Measurements from ENCODE around the gene MYO1A. TPM values are rescaled to one million over a fixed set of nuclear protein-coding genes. Genes with fewer than 3 reads are reported as not detected.

The MYO1A gene
- total and polyA plus RNA-seq, 10 of the 15 experiments (the other 5 are each of a cell fraction or from before 2014, with no cell fraction given): 0.01 to 0.34 (median 0.15) TPM; not detected in 2

DNA sequence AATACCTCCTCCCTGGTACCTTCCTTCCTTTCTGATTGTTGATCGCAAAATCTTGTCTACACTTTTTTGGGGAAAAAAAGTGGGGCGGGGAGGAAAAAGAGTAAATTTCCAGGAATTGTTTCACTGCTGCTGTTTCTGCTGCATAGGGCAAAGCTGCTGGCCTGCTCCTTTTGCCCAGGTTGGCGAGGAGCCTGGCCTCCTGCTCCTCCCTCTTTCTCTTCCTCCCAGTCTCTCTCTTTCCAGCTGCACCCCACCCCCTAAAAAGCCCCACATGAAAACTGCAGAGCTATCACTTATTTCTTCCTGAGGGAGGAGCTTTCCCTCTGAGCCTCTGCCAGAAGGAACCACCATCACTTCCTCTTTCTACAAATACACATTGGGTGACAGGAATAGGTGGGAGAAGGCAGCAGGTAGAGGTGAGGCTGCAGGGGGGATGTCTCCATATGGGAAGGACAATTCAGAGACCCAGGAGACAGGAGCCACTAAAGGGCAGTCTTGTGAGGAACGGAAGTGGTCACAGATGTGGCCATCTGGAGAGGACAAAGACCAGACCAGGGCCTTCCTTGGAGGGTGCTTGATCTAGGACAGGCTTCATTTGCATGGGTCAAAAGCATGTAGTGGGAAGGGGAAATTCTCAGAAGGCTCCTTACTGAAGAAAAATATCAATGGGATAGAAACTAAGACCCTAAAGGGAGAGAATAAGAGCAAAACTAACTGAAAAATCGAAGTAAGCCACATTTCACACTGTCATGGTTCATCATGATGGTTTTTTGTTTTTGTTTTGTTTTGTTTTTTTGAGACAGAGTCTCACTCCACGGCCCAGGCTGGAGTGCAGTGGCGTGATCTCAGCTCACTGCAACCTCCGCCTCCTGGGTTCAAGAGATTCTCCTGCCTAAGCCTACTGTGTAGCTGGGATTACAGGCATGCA lies 58.3 kb downstream of the MYO1A start:
- Histone ChIP-seq H2AFZ (ENCODE audit: control insufficient read depth, low read depth, low read length) (peak overlapping the region; percentile 47), H4K20me1 (ENCODE audit: control insufficient read depth, insufficient read depth) (no peaks in the 10 kb centered on the region), H3K4me2 (ENCODE audit: control insufficient read depth, insufficient read depth) (peak overlapping the region; percentile 17), H3K9ac (ENCODE audit: control insufficient read depth, insufficient read depth, low read length) (no peak overlapping the region), H3K4me3 (0 out of 2 replicates have a peak overlapping the region, but pooled peaks have one; percentile 25), H3K27me3 (replicated peaks in 1 of 2; ENCODE audit: control insufficient read depth in 2 of 2, insufficient read depth in 2 of 2, low read length in 1 of 2) (no peaks in the 10 kb centered on the region), H3K79me2 (ENCODE audit: control insufficient read depth, insufficient read depth, low read length) (no peaks in the 10 kb centered on the region), H3K27ac (ENCODE audit: control insufficient read depth, insufficient read depth) (peak overlapping the region; percentile 27; the same call in 1 of the 2 replicates), H3K4me1 (ENCODE audit: control insufficient read depth, insufficient read depth, low read length) (peaks cover 18% of the 10 kb centered on the region), H3K9me3 (replicated peaks; ENCODE audit: control insufficient read depth, insufficient read depth, low read length) (no peaks in the 10 kb centered on the region), H3K36me3 (ENCODE audit: control insufficient read depth in 2 of 2, insufficient read depth in 2 of 2, low read length in 1 of 2) (no peaks in the 10 kb centered on the region; a peak in 1 of 4 replicates)
- TF ChIP-seq ZNF384 (IDR thresholded peaks at IDR 0.05; ENCODE audit: borderline replicate concordance, low read depth, low read length) (no peak), STAT3 (IDR thresholded peaks at IDR 0.05; ENCODE audit: low read depth, low read length) (no peak), RUNX3 (IDR thresholded peaks at IDR 0.05; ENCODE audit: low read length) (peak; percentile 46), KAT2A (conservative IDR thresholded peaks at IDR 0.05; ENCODE audit: control insufficient read depth, low read depth, low read length) (no peak), POLR2AphosphoS2 (IDR thresholded peaks at IDR 0.05; ENCODE audit: low read depth, low read length) (no peak), SRF (IDR thresholded peaks at IDR 0.05; ENCODE audit: low read depth in 2 of 2, low read length in 2 of 2) (0 out of 4 replicates have a peak, but pooled peaks of 1 of the 2 experiments have one; percentile 20), IKZF1 (conservative IDR thresholded peaks at IDR 0.05) (peak; percentile 58), IKZF2 (IDR thresholded peaks at IDR 0.05) (peak; percentile 60 to 65; a peak in 3 of 4 replicates), NR2C2 (IDR thresholded peaks at IDR 0.05; ENCODE audit: borderline replicate concordance, control insufficient read depth, insufficient read length, low read depth) (no peak), SPI1 (IDR thresholded peaks at IDR 0.05; ENCODE audit: borderline replicate concordance, insufficient read depth, low read depth, low read length) (peak; percentile 92), EED (IDR thresholded peaks at IDR 0.05; ENCODE audit: low read depth) (peak; percentile 71)
- TF ChIP-seq, protein P1, sequence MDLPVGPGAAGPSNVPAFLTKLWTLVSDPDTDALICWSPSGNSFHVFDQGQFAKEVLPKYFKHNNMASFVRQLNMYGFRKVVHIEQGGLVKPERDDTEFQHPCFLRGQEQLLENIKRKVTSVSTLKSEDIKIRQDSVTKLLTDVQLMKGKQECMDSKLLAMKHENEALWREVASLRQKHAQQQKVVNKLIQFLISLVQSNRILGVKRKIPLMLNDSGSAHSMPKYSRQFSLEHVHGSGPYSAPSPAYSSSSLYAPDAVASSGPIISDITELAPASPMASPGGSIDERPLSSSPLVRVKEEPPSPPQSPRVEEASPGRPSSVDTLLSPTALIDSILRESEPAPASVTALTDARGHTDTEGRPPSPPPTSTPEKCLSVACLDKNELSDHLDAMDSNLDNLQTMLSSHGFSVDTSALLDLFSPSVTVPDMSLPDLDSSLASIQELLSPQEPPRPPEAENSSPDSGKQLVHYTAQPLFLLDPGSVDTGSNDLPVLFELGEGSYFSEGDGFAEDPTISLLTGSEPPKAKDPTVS (IDR thresholded peaks at IDR 0.05; ENCODE audit: low read depth, low read length): no peak
- TF ChIP-seq, protein P2, sequence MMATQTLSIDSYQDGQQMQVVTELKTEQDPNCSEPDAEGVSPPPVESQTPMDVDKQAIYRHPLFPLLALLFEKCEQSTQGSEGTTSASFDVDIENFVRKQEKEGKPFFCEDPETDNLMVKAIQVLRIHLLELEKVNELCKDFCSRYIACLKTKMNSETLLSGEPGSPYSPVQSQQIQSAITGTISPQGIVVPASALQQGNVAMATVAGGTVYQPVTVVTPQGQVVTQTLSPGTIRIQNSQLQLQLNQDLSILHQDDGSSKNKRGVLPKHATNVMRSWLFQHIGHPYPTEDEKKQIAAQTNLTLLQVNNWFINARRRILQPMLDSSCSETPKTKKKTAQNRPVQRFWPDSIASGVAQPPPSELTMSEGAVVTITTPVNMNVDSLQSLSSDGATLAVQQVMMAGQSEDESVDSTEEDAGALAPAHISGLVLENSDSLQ (IDR thresholded peaks at IDR 0.05): no peak
- intact Hi-C loops (cut with micrococcal nuclease; ENCODE audit: unreplicated experiment) (no loop called here), in situ Hi-C loops (cut with MboI) (no loop called here)
- RAD21 ChIA-PET (ENCODE audit: unreplicated experiment): interaction anchor here (0.6 to 1.7 kb wide), 6 partner anchors 8 to 354 kb away, joined by 3 to 6 read pairs (median 4); partner anchors contain the start of genes LRP1 and STAT6
- FAIRE-seq (peak; percentile 54), DNase-seq (ENCODE audit: low read depth, low spot score) (no peak), ATAC-seq (peak; percentile 74)
- no TSS peak for BruUV-seq (replicated peaks)
- SMC1A ChIA-PET (ENCODE audit: uncharacterized antibody, unreplicated experiment): interaction anchor here (1.1 to 1.7 kb wide), 7 partner anchors 8 to 242 kb away, joined by 3 to 11 read pairs (median 4); no protein-coding TSS in a partner anchor
- 60% methylated on average over 8 of the region's 8 CpGs for WGBS (ENCODE audit: insufficient coverage, insufficient replicate concordance, low lambda C conversion rate, missing lambda C conversion rate)
- POLR2A ChIA-PET: interaction anchor here (1.0 to 1.8 kb wide), 2 partner anchors 10 to 121 kb away, joined by 3 to 7 read pairs; no protein-coding TSS in a partner anchor
- CTCF ChIA-PET: interaction anchor here (0.8 to 2.8 kb wide), 5 partner anchors 9 to 234 kb away, joined by 3 to 33 read pairs (median 8); partner anchors contain the start of gene HSD17B6

Data from GM12878 (cell line).